Lower leg skin (tissue), 3 donors: ENCODE measurements around the gene SLC15A1.

Experiments used
- POLR2A ChIP-seq, 2 donors: fragments of 450-650 bp; IDR thresholded peaks; one replicate each; pipeline ENCODE4 v1.6.1; 2016 to 2017; ENCODE audit warnings: antibody characterized with exemption in 2 of 2, mild to moderate bottlenecking in 1 of 2, moderate library complexity in 1 of 2
- TF ChIP-seq, protein P1 (sequence below), 3 donors: fragments of 450-650 bp; IDR thresholded peaks; one replicate each; pipeline ENCODE4 v1.5.1; 2016; ENCODE audit warnings: antibody characterized with exemption in 3 of 3, mild to moderate bottlenecking in 3 of 3, moderate library complexity in 2 of 3

- TF ChIP-seq, protein P1, sequence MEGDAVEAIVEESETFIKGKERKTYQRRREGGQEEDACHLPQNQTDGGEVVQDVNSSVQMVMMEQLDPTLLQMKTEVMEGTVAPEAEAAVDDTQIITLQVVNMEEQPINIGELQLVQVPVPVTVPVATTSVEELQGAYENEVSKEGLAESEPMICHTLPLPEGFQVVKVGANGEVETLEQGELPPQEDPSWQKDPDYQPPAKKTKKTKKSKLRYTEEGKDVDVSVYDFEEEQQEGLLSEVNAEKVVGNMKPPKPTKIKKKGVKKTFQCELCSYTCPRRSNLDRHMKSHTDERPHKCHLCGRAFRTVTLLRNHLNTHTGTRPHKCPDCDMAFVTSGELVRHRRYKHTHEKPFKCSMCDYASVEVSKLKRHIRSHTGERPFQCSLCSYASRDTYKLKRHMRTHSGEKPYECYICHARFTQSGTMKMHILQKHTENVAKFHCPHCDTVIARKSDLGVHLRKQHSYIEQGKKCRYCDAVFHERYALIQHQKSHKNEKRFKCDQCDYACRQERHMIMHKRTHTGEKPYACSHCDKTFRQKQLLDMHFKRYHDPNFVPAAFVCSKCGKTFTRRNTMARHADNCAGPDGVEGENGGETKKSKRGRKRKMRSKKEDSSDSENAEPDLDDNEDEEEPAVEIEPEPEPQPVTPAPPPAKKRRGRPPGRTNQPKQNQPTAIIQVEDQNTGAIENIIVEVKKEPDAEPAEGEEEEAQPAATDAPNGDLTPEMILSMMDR (IDR thresholded peaks at IDR 0.05): no peak
- no peak for TF ChIP-seq POLR2A (IDR thresholded peaks at IDR 0.05)
These were observed 33.6 kb upstream of the SLC15A1 start for GRCh38 chr13:98786023-98786422.
